ENCODE results near the gene SSRP1.
"Not testable (repeated sequence)": the region's sequence is repeated elsewhere in the genome, so short reads cannot be mapped to it uniquely, and the experiment has no call there.

DNA sequence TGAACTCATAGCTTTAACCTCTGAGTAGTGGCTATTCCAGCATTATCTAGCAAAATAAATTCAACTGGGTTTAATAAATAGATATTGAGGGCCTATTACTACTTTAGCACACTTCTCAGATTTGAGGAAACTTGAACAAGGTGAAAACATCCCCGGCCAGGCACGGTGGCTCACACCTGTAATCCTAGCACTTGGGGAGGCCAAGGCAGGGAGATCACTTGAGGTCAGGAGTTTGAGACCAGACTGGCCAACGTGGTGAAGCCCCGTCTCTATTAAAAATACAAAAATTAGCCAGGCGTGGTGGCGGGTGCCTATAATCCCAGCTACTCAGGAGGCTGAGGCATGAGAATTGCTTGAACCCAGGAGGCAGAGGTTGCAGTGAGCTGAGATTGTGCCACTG, 1.2 kb upstream of the SSRP1 start:
- not testable (repeated sequence) for TF ChIP-seq CTCF, EZH2phosphoT487 (IDR thresholded peaks at IDR 0.05)
